Kidney epithelial cell (primary cell): Measurements from ENCODE around the gene TMEM255B. TPM values are rescaled to one million over a fixed set of nuclear protein-coding genes. Genes with fewer than 3 reads are reported as not detected.

Experiments used
- DNase-seq: peaks from one replicate; pipeline ENCODE4 v3.0.0-alpha.2; 2010; ENCODE audit warnings: low read depth
- H3K27me3 ChIP-seq: 2 replicates; pipeline ENCODE4 v1.6.0; 2011; ENCODE audit warnings: low read length; ENCODE audit not compliant: control insufficient read depth, insufficient read depth
- H3K36me3 ChIP-seq: 2 replicates; pipeline ENCODE4 v1.5.1; 2011; ENCODE audit warnings: low read length; ENCODE audit not compliant: control insufficient read depth, insufficient read depth
- H3K4me3 ChIP-seq: 2 replicates; pipeline ENCODE4 v1.5.1; 2011; ENCODE audit warnings: low read depth, mild to moderate bottlenecking, control low read depth, low read length
- total RNA-seq: library from RNA; depleted of rRNA; stranded (reverse); fragments of >200 nt; gene quantifications from 2 replicates; pipeline ENCODE4 v1.2.3, GENCODE V29; 2015
- TF ChIP-seq, protein P1 (sequence below): IDR thresholded peaks from 2 replicates; pipeline ENCODE4 v1.5.1; 2011; ENCODE audit warnings: mild to moderate bottlenecking, moderate library complexity, low read length, control low read depth, inconsistent platforms; ENCODE audit not compliant: insufficient read depth, poor library complexity, severe bottlenecking

TMEM255B gene
- total RNA-seq, 1 donor from 2014 or later = 11.4 TPM

DNA sequence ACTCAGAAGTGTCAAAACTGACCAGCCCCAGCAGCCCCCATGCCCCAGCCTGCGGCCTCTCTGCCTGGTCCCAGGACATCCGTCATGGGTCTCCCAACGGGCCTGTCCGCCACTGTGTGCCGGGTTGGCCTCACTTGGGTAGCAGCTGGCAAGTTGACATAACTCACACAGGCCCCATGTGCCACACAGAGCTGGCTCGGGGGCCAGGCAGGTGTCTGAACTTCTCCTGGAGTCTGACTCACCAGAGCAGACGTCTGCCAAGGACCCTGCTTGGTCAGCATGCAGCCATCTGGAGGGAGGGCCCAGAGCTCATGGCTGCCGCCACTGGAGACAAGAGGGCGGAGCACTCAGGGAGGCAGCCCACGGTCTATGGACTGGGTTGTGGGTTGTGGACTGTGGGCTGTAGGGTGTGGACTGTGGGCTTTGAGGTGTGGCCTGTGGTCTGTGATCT, 32.0 kb upstream of the TMEM255B start:
- Histone ChIP-seq H3K27me3 (peaks cover 33% of the 10 kb centered on the region), H3K36me3 (no peaks in the 10 kb centered on the region), H3K4me3 (no peak overlapping the region)
- TF ChIP-seq, protein P1, sequence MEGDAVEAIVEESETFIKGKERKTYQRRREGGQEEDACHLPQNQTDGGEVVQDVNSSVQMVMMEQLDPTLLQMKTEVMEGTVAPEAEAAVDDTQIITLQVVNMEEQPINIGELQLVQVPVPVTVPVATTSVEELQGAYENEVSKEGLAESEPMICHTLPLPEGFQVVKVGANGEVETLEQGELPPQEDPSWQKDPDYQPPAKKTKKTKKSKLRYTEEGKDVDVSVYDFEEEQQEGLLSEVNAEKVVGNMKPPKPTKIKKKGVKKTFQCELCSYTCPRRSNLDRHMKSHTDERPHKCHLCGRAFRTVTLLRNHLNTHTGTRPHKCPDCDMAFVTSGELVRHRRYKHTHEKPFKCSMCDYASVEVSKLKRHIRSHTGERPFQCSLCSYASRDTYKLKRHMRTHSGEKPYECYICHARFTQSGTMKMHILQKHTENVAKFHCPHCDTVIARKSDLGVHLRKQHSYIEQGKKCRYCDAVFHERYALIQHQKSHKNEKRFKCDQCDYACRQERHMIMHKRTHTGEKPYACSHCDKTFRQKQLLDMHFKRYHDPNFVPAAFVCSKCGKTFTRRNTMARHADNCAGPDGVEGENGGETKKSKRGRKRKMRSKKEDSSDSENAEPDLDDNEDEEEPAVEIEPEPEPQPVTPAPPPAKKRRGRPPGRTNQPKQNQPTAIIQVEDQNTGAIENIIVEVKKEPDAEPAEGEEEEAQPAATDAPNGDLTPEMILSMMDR = no peak
- no peak for DNase-seq

DNA sequence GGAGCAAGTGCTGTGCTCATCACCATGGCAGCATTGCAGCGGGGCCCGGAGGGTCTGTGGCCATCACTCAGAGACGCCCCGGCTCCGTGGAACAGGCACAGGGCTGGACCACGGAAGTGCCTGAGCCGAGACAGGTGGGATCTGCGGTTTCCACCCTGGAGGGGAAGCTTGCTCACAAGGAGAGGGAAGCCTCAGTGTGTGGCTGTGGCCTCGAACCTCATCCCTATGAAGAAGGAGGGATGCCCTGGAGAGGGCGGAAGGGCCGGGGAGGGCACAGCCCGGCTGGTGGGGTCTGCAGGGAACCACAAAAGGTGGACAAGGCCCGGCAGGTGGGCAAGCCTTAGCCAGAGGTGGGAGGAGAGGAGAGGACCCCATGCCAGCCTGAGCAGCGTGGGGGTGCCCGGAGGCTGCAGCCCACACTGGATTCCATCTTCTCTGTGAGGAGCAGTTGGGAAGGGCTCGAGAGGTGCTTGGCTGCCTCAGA, 30.4 kb upstream of the TMEM255B start:
- no peak for DNase-seq
- TF ChIP-seq, protein P1 = no peak
- H3K4me3 ChIP-seq = no peak overlapping the region
- peaks cover 33% of the 10 kb centered on the region for H3K27me3 ChIP-seq
- no peaks in the 10 kb centered on the region for H3K36me3 ChIP-seq

DNA sequence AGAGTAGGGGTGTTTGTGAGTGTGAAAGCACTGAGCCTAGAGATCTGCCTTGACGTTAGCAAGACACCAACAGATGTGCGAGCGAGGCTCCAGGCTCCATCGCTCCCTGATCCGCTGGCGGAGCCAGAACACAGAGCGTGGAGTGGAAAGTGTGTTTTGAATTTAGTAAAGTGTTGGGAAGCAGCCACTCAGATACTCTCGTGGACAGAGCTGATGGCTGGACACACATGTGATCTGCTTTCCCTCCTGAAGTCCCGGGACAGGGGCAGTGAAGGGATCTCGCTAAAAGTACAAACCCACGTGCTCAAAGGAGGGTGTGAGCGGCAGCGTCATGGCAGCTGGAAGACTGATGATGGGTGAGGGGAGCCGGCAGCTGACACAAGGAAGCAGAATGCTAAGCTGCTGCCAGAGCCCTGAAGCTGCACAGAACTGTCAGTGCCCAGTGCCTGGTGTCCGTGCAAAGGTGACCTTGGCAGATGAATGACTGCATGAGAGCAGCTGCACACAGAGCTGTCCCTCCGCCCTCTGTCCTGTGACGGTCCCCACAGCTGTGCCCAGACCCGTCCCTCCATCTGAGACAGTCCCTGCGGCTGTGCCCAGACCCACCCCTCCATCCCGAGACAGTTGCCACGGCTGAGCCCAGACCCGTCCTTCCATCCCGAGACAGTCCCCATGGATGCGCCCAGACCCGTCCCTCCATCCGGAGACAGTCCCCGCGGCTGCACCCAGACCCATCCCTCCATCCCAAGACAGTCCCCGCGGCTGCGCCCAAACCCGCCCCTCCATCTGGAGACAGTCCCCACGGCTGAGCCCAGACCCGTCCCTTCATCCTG, 29.6 kb upstream of the TMEM255B start:
- H3K27me3 ChIP-seq = peaks cover 33% of the 10 kb centered on the region
- no peaks in the 10 kb centered on the region for H3K36me3 ChIP-seq
- TF ChIP-seq, protein P1 = no peak
- H3K4me3 ChIP-seq = no peak overlapping the region
- DNase-seq = no peak

DNA sequence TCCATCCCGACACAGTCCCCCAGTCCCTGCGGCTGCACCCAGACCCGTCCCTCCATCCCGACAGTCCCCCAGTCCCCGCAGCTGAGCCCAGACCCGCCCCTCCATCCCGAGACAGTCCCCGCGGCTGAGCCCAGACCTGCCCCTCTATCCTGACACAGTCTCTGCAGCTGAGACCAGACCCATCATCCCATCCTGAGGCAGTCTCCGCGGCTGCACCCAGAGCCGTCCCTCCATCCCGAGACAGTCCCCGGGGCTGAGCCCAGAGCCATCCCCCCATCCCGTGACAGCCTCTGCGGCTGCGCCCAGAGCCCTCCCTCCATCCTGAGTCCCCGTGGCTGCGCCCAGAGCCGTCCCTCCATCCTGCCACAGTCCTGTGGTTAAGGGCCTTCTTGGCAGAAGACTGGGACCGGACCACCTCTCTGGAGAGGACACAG, 28.8 kb upstream of the TMEM255B start:
- TF ChIP-seq, protein P1 = no peak

DNA sequence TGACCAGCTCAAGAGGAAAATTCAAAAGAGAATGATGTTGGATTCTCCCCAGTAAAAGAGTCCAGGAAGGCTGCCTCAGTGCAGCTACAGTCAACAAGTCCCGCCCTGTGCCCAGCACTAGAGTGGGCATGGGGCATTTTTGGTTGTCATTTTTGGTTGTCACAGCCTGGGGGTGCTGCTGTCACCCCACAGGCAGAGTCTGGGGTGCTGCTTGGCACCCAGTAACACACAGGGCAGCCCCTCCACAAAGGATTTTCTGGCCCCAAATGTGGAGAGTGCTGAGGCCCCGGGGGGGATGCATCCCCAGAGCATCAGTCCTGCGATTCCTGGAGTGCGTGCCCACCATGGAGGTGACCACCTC, 28.2 kb upstream of the TMEM255B start:
- H3K4me3 ChIP-seq = no peak overlapping the region
- TF ChIP-seq, protein P1 = no peak
- H3K27me3 ChIP-seq = peaks cover 33% of the 10 kb centered on the region
- no peak for DNase-seq
- H3K36me3 ChIP-seq = no peaks in the 10 kb centered on the region

More for the DNA sequence above, 28.8 kb upstream of the TMEM255B start:
- Histone ChIP-seq H3K27me3 (peaks cover 33% of the 10 kb centered on the region), H3K36me3 (no peaks in the 10 kb centered on the region), H3K4me3 (no peak overlapping the region)
- no peak for DNase-seq
